Measurements from ENCODE around the gene PDHB.

The PDHB gene

GRCh38 chr3:58434990-58435389 lies 1.4 kb upstream of the PDHB start:
- FAIRE-seq: no peak

DNA sequence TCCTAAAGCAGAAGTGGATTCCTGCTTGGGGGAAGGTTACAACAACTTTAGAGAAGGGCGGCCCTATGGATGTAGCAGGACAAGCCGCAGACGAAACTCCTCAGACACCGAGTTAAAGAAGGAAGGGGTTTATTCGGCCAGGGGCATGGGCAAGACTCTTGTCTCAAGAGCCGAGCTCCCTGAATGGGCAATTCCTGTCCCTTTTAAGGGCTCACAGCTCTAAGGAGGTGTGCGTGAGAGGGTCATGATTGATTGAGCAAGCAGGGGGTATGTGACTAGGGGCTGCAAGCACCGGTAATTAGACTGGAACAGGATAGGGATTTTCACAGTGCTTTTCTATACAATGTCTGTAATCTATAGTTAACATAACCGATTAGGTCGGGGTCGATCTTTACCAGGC lies 879 bp upstream of the PDHB start:
- no peak for FAIRE-seq

DNA sequence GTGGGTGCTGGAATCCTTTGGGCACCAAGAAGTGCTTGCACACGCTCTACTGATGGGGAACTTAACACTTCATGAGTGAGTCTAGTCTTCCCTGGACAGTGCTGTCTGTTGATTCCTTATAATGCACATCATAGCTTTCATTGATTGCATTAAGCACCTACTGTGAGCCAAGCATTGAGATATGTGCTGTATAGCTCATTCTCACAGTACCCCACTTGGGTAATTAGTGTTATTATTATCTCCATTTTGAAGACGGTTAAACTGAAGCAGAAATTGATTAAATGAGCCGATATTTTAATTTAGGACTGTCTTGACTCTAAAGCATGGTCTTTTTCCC lies 504 bp upstream of the PDHB start:
- no peak for FAIRE-seq

GRCh38 chr3:58432905-58433304 lies 727 bp downstream of the PDHB start:
- no peak for FAIRE-seq

- FAIRE-seq: no peak
Measured at GRCh38 chr3:58429657-58430056, 4.0 kb downstream of the PDHB start.

DNA sequence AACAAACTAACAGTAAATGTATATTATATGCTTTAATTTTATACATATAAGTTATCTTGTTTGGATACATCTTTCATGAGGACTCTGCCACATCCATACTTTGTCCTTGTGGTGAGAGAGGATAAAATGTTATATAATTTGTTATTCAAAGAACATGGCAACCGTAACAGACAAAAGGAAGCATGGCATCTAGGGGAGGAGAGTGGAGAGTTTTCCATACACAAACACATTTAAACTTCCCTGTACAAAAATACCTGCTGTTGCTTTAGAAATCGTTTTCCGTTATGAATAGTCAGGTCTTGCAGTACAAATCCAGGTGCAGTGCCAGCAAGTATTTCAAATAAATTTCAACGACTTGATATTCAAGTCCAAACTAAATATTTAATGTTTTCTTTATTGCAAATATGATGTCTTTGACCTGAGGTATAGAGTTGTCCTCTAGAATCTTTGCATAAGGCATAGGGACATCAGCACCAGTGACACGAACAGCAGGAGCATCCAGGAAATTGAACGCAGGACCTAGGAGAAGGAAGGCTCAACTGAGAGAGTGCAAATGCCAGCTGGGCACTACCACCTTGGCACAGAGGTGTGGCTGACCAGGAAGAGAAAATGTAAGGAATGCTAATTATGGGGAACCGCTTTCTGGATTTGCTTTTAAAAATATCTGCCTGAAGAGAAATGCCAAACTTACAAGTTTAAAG lies 5.8 kb downstream of the PDHB start:
- FAIRE-seq: no peak

DNA sequence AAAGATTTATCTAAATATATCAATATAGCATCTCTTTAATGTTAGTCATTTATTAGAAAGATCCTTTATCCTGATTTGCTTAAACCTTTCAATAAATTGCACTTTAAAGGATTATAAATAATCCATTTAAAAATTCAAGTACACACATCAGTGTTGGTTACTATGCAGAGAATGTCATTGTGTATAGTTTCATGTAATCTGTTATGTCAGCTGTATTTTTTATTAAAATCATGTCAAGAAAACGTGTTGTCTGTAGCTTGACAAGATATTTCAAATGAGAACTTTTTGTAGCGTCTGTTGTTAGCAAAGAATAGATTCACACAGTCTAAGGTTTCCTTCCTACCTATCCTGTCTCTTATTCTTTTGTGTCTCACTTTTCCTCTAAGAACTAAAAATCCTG lies 7.8 kb downstream of the PDHB start:
- FAIRE-seq: no peak

DNA sequence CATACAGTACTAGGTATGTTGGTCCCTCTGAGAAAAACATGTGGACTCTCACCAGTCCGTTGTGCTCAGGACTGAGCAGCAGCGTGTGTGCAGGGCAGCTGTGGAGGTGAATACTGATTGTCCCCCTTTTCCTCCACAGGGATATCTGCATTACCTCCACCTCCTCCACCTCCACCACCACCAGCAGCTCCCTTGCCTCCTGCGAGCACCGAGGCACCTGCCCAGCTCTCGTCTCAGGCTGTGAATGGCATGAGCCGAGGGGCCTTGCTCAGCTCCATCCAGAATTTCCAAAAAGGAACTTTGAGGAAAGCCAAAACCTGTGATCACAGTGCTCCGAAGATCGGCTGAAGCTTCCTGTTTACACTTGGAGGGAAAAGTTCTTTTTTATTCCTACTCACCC lies 9.0 kb downstream of the PDHB start:
- FAIRE-seq: no peak

DNA sequence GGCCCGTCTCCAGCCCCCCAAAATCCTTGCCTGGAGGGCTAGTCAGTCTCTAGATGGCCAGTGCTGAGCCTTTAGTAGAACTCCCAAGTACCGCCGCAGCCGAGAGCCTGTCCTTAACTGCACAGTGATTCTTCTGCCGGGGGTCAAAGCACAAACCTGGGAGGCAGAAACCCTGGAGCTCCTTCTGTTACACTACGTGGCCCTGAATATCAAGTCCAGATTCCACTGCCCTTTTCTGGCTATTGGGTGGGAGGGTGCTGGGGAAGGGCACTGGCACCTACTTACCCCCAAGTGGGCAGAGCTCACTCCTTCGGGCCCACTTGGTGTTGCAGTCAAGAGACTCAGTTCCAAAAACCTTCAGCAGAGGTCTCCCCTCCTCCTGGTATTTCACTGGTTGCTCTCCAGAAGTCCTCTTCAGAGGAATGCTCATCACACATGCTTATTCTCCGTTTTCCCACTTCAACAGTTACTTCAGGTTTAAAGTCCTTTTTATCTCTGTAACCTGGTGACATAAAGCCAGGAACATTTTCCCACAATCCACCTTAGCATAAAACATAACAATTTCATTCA lies 10.8 kb downstream of the PDHB start:
- no peak for FAIRE-seq

GRCh38 chr3:58421004-58421403 lies 12.6 kb downstream of the PDHB start:
- no peak for FAIRE-seq

DNA sequence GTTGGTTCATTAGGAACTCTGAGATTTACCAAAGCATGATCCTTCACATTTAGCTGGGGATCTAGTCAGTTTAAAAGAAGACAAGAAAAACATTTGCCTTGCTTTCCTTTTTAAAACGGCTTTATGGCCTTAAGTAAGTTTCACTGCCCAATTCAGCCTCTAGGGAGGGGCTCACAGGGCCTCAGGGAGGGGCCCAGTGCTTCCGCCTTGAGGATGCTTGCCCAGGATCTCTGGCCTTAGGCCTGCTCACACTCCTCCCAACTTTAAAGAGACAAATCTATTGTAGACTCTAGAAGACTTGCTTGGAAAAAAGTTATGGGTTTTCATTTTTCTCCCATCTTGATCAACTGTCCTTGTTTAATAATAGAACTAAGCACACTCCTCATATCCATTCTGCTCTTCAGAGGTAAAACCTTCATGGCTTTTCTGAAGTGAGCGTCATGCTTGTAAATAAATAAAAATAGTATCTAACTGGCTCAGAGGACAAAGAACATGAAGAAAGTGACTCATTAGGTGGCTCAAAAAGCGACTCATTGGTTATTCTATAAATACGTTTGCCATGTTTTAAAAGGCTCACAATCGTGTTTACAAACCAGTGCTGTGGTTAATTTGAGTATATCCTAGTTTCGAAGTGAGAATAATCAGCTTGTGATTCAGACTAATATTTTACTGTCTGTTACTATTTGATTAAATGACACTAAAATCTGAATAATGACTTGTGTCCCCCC lies 13.7 kb downstream of the PDHB start:
- no peak for FAIRE-seq

- no peak for FAIRE-seq
Measured at GRCh38 chr3:58418227-58418626, 15.4 kb downstream of the PDHB start.

- FAIRE-seq: no peak
Measured at GRCh38 chr3:58417075-58417474, 16.6 kb downstream of the PDHB start.

DNA sequence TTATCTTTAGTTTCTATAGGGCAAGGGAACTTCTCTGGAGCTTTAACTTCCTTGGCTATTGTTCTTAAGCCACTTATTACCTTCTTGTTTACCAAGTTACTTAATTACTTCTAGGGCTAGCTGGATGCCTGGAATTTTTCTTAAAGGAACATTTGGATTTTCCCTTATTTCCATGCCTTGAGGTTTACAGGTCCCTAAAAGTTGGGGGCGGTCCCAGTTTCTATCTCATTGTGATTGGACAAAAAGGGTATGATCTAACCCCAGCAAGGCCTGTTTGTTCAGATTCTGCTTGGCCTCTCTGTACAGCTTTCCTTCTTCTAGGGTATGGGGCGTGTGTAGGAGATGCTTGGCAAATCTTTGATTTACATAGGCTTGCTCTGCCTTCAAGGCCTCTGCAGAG lies 17.4 kb downstream of the PDHB start:
- no peak for FAIRE-seq

GRCh38 chr3:58414538-58415197 lies 19.0 kb downstream of the PDHB start:
- FAIRE-seq: peak; percentile 62

- FAIRE-seq: no peak
Measured at GRCh38 chr3:58411851-58412830, 21.5 kb downstream of the PDHB start.

- FAIRE-seq: no peak
Measured at GRCh38 chr3:58411036-58411435, 22.6 kb downstream of the PDHB start.

DNA sequence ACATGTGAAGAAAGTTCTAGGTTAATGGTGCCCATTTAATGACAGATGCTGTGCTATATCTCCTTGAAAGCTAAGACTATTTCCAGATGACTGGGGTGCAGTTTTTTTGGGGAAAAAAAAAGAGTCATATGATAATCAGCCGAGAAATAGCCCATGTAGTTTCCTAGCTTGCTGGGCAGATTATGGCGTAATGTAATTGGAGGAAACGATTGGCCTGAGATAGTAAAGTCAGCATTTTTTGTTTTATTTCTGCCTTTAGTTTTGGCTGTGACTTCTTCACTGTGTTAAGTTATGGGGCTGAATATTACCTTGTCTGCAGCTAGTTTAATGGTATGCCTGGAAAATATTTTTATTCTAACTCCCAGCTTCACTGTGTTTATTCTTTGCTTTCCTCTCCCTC lies 24.0 kb downstream of the PDHB start:
- FAIRE-seq: no peak

GRCh38 chr3:58408906-58409305 lies 24.7 kb downstream of the PDHB start:
- FAIRE-seq: no peak

- FAIRE-seq: no peak
Measured at GRCh38 chr3:58404396-58404795, 29.2 kb downstream of the PDHB start.

DNA sequence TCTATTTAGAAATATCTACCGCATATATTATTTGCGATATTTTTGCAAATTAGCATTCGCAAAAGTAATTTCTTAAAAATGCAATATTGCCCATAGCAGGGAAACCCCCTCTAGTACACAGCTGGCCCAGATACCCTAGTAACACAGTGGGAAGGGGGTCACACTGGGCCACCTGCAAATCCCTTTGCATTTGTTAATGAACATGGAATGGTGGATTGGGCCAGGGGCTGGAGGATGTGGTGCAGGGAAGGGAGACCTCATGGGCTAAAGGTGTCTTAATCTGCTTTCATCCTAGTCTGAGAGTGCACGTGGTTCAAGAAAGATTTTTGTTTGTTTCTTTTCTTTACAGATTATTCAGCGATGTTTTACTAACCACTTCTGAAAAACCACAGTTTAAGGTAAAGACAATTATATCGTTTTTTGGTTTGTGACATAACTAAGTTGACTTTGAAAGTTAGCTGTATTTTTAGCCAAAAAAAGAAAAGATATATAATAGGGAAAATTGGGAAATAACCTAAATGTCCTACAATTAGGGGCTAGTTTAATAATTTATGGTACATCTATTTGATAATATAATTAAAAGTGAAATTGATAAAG lies 30.0 kb downstream of the PDHB start:
- no peak for FAIRE-seq

DNA sequence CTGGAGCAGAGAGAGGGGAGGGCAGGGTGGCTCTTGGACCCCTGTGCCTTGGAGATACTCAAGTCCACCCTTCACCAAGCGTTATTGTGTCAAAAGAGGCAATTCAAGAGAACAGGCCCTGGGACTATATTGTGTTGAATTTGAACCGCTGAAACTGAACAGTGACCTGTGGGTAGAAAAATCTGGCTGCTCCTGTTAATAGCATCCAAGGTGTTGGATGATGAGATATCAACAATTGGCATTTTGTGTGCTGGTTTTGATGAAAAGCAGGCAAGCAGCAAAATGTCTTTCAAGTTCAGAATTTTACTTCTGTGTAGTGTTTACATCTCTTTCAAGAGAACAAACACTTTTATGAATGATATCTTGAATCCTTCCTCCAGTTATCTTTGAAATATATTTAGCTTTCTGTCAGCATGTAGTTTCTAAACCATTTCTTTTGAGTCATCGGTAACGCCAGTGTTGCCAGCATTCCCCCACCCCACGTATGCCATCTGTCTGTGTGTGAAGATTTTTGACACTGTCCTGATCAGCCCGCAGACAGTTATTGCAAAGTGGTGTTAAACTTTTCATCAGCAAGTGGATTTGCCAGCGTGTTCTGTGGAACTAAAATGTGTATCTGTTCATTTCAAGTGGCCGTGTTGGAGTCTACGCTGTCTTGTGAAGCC lies 34.8 kb downstream of the PDHB start:
- no peak for FAIRE-seq

Data from TTC549 (cell line).